Epithelial cell of esophagus (primary cell): ENCODE measurements around the gene HNRNPLL.

Experiments used
- DNase-seq: peaks from one replicate; pipeline ENCODE4 v3.0.0; 2010; ENCODE audit warnings: low read depth
- H3K4me3 ChIP-seq: 2 replicates; pipeline ENCODE4 v1.5.1; 2011; ENCODE audit warnings: mild to moderate bottlenecking, low read length, control low read depth
- CTCF ChIP-seq: IDR thresholded peaks from 2 replicates; pipeline ENCODE4 v1.5.1; 2011; ENCODE audit warnings: low read depth, mild to moderate bottlenecking, low read length, control low read depth, inconsistent platforms; ENCODE audit not compliant: insufficient read depth; ENCODE audit errors: missing control alignments

Gene HNRNPLL

GRCh38 chr2:38568724-38569436, 33.8 kb downstream of the HNRNPLL start:
- H3K4me3 ChIP-seq = no peak overlapping the region
- TF ChIP-seq CTCF = no peak
- no peak for DNase-seq

GRCh38 chr2:38565333-38565732, 37.4 kb downstream of the HNRNPLL start:
- TF ChIP-seq CTCF = no peak
- H3K4me3 ChIP-seq = no peak overlapping the region
- DNase-seq = no peak

GRCh38 chr2:38561691-38562090, 41.0 kb downstream of the HNRNPLL start:
- no peak for TF ChIP-seq CTCF
- no peak for DNase-seq
- no peak overlapping the region for H3K4me3 ChIP-seq

GRCh38 chr2:38560092-38560491, 42.6 kb downstream of the HNRNPLL start:
- H3K4me3 ChIP-seq = no peak overlapping the region
- TF ChIP-seq CTCF = no peak
- DNase-seq = no peak

DNA sequence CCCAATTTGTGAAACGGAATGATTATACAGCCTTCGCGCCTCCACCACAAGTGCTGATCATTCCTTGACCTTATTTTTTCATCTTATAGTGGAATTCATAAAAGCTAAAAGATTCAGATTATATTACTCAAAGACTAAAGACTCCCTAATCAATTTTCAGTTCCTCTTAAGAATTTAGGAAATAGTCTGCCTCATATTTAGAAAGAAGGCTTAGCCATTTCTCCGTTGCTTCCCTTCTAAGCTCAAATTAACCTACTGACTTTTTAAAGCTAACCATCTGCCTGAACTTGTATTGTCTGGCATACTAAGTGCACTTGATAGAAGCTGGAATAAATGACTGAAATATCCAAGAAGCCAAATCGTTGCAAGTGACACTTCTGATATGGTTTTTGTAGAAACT, 44.7 kb downstream of the HNRNPLL start:
- no peak for TF ChIP-seq CTCF
- no peak for DNase-seq
- no peak overlapping the region for H3K4me3 ChIP-seq

- no peak for DNase-seq
- no peak overlapping the region for H3K4me3 ChIP-seq
- no peak for TF ChIP-seq CTCF
Observed at GRCh38 chr2:38557217-38557616, 45.5 kb downstream of the HNRNPLL start.
